Umbilical cord (tissue), 2 donors: ENCODE results near the gene CD6. TPM values are rescaled to one million over a fixed set of nuclear protein-coding genes. Genes with fewer than 3 reads are reported as not detected.

Experiments
- DNase-seq: peaks from one replicate; pipeline ENCODE4 v3.0.0-alpha.2; 2015; ENCODE audit warnings: low spot score
- total RNA-seq: library from RNA; depleted of rRNA; stranded (reverse); fragments of >200 nt; gene quantifications from one replicate; pipeline ENCODE4 v1.2.3, GENCODE V29; 2014; ENCODE audit warnings: low replicate concordance; ENCODE audit not compliant: insufficient read depth

Gene CD6, protein sequence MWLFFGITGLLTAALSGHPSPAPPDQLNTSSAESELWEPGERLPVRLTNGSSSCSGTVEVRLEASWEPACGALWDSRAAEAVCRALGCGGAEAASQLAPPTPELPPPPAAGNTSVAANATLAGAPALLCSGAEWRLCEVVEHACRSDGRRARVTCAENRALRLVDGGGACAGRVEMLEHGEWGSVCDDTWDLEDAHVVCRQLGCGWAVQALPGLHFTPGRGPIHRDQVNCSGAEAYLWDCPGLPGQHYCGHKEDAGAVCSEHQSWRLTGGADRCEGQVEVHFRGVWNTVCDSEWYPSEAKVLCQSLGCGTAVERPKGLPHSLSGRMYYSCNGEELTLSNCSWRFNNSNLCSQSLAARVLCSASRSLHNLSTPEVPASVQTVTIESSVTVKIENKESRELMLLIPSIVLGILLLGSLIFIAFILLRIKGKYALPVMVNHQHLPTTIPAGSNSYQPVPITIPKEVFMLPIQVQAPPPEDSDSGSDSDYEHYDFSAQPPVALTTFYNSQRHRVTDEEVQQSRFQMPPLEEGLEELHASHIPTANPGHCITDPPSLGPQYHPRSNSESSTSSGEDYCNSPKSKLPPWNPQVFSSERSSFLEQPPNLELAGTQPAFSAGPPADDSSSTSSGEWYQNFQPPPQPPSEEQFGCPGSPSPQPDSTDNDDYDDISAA
- 0.24 TPM for total RNA-seq

DNA sequence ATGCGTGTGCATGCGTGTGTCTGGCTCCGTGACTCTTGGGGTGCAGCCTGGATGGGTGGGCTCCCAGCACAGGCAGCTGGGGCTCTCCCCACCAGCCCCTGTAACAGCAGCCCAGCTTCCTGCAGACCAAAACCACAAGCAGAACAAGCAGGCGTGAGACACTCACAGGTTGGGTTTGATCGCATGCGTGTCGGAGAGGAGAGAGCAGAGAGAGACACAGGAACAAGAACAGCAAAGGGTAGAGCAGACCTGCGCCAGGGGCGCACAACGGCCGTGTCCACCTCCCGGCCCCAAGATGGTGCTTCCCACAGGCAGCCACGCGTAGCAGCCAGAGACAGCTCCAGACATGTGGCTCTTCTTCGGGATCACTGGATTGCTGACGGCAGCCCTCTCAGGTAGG lies at the start of gene CD6:
TSS of gene CD6 (plus strand) at position 161 of the 400 bp plus-strand sequence. CDS start at position 347, 186 bp downstream.
- no peak for DNase-seq

- DNase-seq, result no peak
Observed at GRCh38 chr11:60921777-60922335, 49.6 kb upstream of the CD6 start.

- DNase-seq, result no peak
Observed at GRCh38 chr11:60922906-60923305, 48.6 kb upstream of the CD6 start.

DNA sequence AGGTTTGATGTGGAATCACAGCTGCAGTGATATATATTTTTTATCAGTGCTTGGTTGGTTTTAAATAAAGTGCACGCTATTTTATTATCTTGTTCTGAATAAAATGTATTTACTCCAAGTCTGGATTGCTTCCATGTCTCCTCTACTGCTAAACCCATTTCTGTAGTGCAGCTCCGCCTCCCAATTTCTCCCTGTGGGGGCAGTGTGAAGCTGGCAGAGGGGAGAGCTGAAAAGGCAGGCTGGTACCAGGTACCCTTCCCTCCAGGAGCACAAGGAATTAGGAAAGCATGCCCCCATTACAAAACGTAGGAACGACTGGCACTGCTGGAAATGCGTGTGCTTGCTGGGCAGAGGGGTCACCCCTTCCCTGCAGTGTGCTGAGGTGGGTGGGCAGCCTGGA lies 48.2 kb upstream of the CD6 start:
- no peak for DNase-seq

DNA sequence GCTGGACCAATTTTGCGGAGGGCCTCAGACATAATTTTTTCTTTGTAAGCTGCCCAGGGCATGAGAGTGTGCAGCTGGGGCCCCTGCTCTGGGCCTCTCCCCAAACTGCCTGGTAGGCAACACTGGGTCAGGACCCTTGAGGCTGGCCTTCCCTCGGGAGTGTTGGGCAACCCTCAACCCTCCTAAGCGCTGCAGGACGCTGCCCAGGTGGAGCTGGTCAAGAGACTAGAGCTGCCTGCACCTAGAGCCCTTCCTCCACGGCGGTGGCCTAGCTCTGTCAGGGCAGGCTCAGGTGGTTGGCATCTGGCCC lies 47.7 kb upstream of the CD6 start:
- no peak for DNase-seq

DNA sequence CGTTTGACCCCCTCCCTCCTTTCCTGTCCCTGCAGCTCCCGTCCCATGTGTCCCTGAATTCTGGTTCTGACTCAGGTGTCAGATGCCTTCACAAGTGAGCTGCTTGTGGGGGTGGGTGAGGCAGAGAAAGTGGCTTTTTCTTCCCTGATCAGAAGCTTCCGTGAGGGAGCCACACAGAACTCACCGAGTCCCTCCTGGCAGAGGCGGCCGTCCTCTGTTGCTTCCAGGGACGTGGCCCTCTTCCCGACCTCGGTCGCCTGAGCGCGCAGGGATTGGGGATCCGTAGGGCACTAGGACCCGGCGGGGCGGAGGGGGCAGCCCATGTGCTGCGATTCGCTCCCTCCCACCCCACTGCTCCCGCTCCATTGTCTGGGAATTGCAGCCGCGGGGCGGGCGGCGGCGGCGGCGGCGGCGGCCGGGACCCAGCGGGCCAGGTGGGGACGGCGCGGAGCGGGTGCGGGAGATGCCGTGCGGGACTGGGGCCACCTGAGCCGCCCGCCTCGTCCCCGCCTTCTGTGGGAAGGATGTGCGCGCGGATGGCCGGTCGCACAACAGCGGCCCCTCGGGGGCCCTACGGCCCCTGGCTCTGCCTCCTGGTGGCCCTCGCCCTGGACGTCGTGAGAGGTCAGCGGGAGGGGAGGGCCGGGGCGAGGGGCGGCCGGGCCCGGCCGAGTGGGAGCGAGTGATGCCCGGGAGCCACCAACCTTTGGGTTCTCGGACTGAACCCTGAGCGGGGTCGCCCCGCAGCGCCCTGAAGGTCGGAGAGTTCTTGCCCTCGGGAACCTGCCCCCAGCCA lies 47.2 kb upstream of the CD6 start, which contains the start of gene TMEM132A:
TSS of gene TMEM132A (plus strand) at position 351 of the 796 bp plus-strand sequence. CDS start at position 525, 174 bp downstream.
- DNase-seq, result peak; percentile 76

- DNase-seq, result no peak
Observed at GRCh38 chr11:60924906-60925853, 46.3 kb upstream of the CD6 start.

- DNase-seq, result no peak
Observed at GRCh38 chr11:60925868-60926267, 45.6 kb upstream of the CD6 start.

- no peak for DNase-seq
Observed at GRCh38 chr11:60926500-60926899, 45.0 kb upstream of the CD6 start.

DNA sequence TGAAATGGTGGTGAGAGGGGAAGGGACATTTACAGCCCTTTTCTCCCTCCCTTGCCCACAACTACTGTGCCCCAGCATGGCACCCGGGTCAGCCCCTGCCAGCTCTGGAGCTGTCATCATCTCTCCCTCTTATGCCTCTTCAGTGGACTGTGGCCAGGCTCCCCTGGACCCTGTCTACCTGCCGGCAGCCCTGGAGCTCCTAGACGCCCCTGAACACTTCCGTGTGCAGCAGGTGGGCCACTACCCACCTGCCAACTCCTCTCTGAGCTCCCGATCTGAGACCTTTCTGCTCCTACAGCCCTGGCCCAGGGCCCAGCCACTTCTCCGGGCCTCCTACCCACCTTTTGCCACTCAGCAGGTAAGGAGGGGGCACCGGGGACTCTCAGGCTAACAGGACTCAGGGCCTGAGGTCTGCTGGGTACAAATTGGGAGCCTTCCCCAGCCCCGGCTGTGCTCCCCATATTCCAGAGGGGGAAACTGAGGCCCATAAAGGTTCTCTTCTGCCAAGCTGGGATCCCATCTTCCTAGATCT lies 44.4 kb upstream of the CD6 start:
- no peak for DNase-seq

DNA sequence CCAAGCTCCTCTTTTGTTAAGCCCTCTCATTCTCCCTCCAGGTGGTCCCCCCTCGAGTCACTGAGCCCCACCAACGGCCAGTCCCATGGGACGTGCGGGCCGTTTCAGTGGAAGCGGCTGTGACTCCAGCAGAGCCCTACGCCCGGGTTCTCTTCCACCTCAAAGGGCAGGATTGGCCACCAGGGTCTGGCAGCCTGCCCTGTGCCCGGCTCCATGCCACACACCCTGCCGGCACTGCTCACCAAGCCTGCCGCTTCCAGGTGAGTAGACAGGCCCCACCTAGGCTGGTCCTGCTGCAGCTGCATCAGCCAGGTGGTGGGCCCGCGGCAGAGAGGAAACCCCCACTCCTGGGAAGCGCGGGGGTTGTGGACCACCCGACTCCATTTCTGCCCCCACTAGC lies 43.9 kb upstream of the CD6 start:
- DNase-seq, result no peak

DNA sequence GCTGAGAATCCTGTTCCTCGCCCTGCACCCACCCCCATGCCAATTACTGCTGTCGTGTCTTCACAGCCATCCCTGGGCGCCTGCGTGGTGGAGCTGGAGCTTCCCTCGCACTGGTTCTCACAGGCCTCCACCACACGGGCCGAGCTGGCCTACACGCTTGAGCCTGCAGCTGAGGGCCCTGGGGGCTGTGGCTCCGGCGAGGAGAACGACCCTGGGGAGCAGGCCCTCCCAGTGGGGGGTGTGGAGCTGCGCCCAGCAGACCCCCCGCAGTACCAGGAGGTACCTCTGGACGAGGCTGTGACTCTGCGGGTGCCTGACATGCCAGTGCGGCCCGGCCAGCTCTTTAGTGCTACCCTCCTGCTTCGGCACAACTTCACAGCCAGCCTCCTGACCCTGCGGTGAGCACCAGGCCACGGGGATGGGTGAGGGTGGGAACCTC lies 42.9 kb upstream of the CD6 start:
- no peak for DNase-seq

DNA sequence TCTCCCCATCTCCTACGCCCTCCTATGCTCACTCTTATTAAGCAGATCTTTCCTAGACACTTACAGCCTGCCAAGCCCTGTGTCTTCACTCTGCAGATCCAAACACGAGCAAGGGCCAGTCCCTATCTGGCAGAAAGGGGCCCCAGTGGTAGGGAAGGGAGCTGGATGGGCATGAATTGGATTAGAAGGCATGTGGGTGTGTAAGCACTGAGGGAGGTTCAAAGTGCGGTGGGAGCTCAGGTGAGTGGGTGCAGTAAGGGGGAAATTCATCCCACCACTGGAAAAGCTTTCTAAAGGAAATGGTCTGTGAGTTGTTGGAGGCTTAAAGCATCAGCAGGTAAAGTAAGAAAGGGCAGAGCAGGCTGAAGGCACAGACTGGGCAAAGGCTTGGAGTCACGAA lies 41.7 kb upstream of the CD6 start:
- DNase-seq, result no peak

- no peak for DNase-seq
Observed at GRCh38 chr11:60930394-60930793, 41.1 kb upstream of the CD6 start.

DNA sequence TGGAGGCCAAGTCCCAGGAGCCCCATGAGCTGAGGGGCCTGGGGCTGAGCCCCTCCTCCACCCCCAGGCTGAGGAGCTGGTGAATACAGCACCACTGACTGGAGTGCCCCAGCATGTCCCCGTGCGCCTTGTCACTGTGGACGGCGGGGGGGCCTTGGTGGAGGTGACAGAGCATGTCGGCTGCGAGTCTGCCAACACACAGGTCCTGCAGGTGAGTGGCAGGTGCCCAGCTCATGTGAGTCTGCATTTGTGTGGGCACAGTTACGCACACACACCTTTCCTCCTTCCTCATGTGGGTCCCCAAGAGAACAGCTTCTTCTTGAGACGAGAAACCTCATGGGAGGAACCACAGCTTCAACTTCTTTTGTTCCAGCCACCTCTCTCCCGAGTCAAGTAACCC lies 39.6 kb upstream of the CD6 start:
- DNase-seq, result no peak

DNA sequence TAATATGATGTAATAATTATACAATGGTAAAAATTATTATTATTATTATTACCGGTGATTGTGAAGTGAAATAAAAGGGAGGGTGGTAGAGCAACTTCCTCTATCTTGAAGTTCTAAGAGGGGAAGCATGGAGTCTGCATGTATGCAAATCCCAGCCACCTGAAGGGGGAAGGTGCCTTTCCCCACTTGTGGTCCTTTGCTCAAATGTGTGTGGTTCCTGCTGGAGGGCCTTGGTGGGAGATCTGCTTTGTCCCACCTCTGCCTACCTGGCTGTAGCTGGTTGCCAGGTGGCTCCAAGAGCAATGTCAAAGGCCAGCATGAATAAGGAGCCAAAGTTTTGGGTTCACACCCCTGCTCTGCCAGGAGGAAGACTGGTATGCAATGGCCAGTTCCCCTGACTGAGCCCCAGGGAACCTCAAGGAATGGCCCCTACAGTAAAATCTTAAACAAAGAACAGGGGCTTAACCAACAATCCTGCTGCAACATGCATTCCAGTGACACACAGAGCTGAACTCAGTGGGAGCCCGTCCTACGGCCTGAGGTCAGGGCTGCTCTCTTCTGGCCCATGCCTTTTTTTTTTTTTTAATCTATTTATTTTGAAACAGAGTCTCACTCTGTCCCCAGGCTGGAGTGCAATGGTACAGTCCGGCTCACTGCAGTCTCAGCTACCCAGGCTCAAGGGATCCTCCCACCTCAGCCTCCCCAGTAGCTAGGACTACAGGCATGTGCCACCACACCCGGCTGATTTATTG lies 38.7 kb upstream of the CD6 start:
- no peak for DNase-seq

DNA sequence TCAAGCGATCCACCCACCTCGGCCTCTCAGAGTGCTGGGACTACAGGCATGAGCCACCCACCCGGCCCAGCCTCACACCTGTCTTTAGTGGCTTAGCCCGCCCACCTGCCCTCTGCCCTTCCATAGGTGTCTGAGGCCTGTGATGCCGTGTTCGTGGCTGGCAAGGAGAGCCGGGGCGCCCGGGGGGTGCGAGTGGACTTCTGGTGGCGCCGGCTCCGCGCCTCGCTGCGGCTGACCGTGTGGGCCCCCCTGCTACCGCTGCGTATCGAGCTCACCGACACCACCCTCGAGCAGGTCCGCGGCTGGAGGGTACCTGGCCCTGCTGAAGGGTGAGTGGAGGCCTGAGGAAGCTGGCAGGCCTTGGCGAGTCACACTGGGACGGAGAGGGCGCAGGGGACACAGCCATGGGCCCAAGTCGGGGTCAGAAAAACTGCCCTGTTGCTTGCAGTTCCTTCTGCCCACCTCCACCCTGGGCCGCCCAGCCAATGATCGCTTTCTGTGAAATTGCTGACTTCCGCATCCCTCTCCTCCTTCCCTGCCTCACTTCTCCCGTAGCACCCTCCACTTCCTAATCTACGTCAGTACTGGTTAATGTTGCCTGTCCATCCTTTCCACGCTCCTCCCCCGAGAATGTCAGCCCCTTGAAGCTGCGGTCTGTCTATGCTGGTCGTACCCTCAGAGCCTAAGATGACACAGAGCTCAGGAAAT lies 37.9 kb upstream of the CD6 start:
- DNase-seq, result no peak

GRCh38 chr11:60934124-60934789 lies 37.2 kb upstream of the CD6 start:
- DNase-seq, result no peak
